Subcutaneous abdominal adipose tissue (tissue), 5 donors: ENCODE data around the gene ITSN1.
"Not testable (repeated sequence)": the region's sequence is repeated elsewhere in the genome, so short reads cannot be mapped to it uniquely, and the experiment has no call there.

ENCODE experiments used
- H3K27ac ChIP-seq: one replicate; pipeline ENCODE4 v1.7.0; 2013; ENCODE audit warnings: low read depth, mild to moderate bottlenecking, inconsistent platforms, low read length, moderate library complexity
- H3K27me3 ChIP-seq, 5 donors: one replicate each; pipeline ENCODE4 v1.7.0; 2013; ENCODE audit warnings: low read length in 5 of 5, inconsistent platforms in 1 of 5; ENCODE audit not compliant: control insufficient read depth in 5 of 5, insufficient read depth in 4 of 5
- H3K36me3 ChIP-seq, 5 donors: one replicate each; pipeline ENCODE4 v1.7.0; 2013; ENCODE audit warnings: low read length in 5 of 5; ENCODE audit not compliant: control insufficient read depth in 5 of 5, insufficient read depth in 5 of 5
- H3K4me1 ChIP-seq, 5 donors: one replicate each; pipeline ENCODE4 v1.7.0; 2013; ENCODE audit warnings: low read length in 5 of 5, mild to moderate bottlenecking in 3 of 5, moderate library complexity in 1 of 5; ENCODE audit not compliant: control insufficient read depth in 5 of 5, insufficient read depth in 5 of 5
- H3K4me3 ChIP-seq, 5 donors: one replicate each; pipeline ENCODE4 v1.7.0; 2013; ENCODE audit warnings: low read length in 5 of 5, low read depth in 1 of 5
- H3K9ac ChIP-seq, 5 donors: one replicate each; pipeline ENCODE4 v1.7.0; 2013; ENCODE audit warnings: low read length in 5 of 5, mild to moderate bottlenecking in 4 of 5, moderate library complexity in 3 of 5
- H3K9me3 ChIP-seq, 5 donors: one replicate each; pipeline ENCODE4 v1.7.0; 2013; ENCODE audit warnings: low read length in 5 of 5; ENCODE audit not compliant: control insufficient read depth in 5 of 5
- donor health status: healthy.
- donor health status: healthy.
- donor health status: healthy.
- donor health status: healthy.
- donor health status: healthy.

Gene ITSN1

GRCh38 chr21:33708874-33709273 is 66.6 kb downstream of the ITSN1 start:
- Histone ChIP-seq H3K27ac (no peak overlapping the region), H3K9me3 (peaks cover 0 to 2% (median 0%) of the 10 kb centered on the region in 5 donors), H3K27me3 (no peaks in the 10 kb centered on the region), H3K36me3 (peaks cover 0 to 8% (median 3%) of the 10 kb centered on the region in 5 donors), H3K9ac (no peak overlapping the region), H3K4me3 (no peak overlapping the region), H3K4me1 (peaks cover 0 to 14% (median 9%) of the 10 kb centered on the region in 5 donors)

GRCh38 chr21:33712022-33712803 is 69.9 kb downstream of the ITSN1 start:
- Histone ChIP-seq H3K36me3 (peaks cover 0 to 8% (median 3%) of the 10 kb centered on the region in 5 donors), H3K4me1 (peaks cover 0 to 13% (median 7%) of the 10 kb centered on the region in 5 donors), H3K27me3 (no peaks in the 10 kb centered on the region), H3K27ac (no peak overlapping the region), H3K9ac (no peak overlapping the region), H3K4me3 (no peak overlapping the region), H3K9me3 (peaks cover 0 to 2% (median 0%) of the 10 kb centered on the region in 5 donors)

- Histone ChIP-seq H3K27ac (no peak overlapping the region), H3K9ac (no peak overlapping the region), H3K4me1 (peaks cover 0 to 3% (median 2%) of the 10 kb centered on the region in 5 donors)
Measured at GRCh38 chr21:33721081-33721480, 78.8 kb downstream of the ITSN1 start.

GRCh38 chr21:33729139-33729538 is 86.8 kb downstream of the ITSN1 start:
- not testable (repeated sequence) for H3K9me3 ChIP-seq, H3K27me3 ChIP-seq, H3K9ac ChIP-seq, H3K27ac ChIP-seq, H3K4me3 ChIP-seq
- H3K4me1 ChIP-seq: peaks cover 0 to 14% (median 5%) of the 10 kb centered on the region in 5 donors
- peaks cover 5 to 28% (median 13%) of the 10 kb centered on the region in 5 donors for H3K36me3 ChIP-seq

More at GRCh38 chr21:33721081-33721480, 78.8 kb downstream of the ITSN1 start:
- H3K36me3 ChIP-seq: peaks cover 21 to 39% (median 36%) of the 10 kb centered on the region in 5 donors
- H3K9me3 ChIP-seq: no peaks in the 10 kb centered on the region
- H3K27me3 ChIP-seq: no peaks in the 10 kb centered on the region
- H3K4me3 ChIP-seq: no peak overlapping the region

GRCh38 chr21:33729641-33730040 is 87.3 kb downstream of the ITSN1 start:
- H3K36me3 ChIP-seq: peaks cover under 1 to 23% (median 10%) of the 10 kb centered on the region in 5 donors
- no peaks in the 10 kb centered on the region for H3K9me3 ChIP-seq
- no peaks in the 10 kb centered on the region for H3K27me3 ChIP-seq
- H3K4me1 ChIP-seq: peaks cover 0 to 14% (median 5%) of the 10 kb centered on the region in 5 donors
- H3K9ac ChIP-seq: no peak overlapping the region
- no peak overlapping the region for H3K4me3 ChIP-seq
- no peak overlapping the region for H3K27ac ChIP-seq

GRCh38 chr21:33731447-33731846 is 89.1 kb downstream of the ITSN1 start:
- H3K4me3 ChIP-seq: no peak overlapping the region
- H3K36me3 ChIP-seq: peaks cover 6 to 32% (median 15%) of the 10 kb centered on the region in 5 donors
- H3K9ac ChIP-seq: no peak overlapping the region
- H3K27me3 ChIP-seq: no peaks in the 10 kb centered on the region
- peak overlapping the region; percentile 31 for H3K27ac ChIP-seq
- H3K4me1 ChIP-seq: peaks cover 0 to 14% (median 7%) of the 10 kb centered on the region in 5 donors
- no peaks in the 10 kb centered on the region for H3K9me3 ChIP-seq

- H3K4me1 ChIP-seq: peaks cover 0 to 18% (median 13%) of the 10 kb centered on the region in 5 donors
- H3K4me3 ChIP-seq: no peak overlapping the region
- no peaks in the 10 kb centered on the region for H3K27me3 ChIP-seq
- peaks cover 6 to 32% (median 20%) of the 10 kb centered on the region in 5 donors for H3K36me3 ChIP-seq
- peak overlapping the region; percentile 31 for H3K27ac ChIP-seq
- no peak overlapping the region for H3K9ac ChIP-seq
- H3K9me3 ChIP-seq: no peaks in the 10 kb centered on the region
Measured at GRCh38 chr21:33732038-33732437, 89.7 kb downstream of the ITSN1 start.

GRCh38 chr21:33733601-33734000 is 91.3 kb downstream of the ITSN1 start:
- peaks cover 0 to 9% (median 7%) of the 10 kb centered on the region in 5 donors for H3K4me1 ChIP-seq
- H3K36me3 ChIP-seq: peaks cover 6 to 26% (median 23%) of the 10 kb centered on the region in 5 donors
- H3K27ac ChIP-seq: peak overlapping the region; percentile 15
- H3K4me3 ChIP-seq: no peak overlapping the region
- no peaks in the 10 kb centered on the region for H3K9me3 ChIP-seq
- no peaks in the 10 kb centered on the region for H3K27me3 ChIP-seq
- no peak overlapping the region for H3K9ac ChIP-seq

- Histone ChIP-seq H3K27me3 (no peaks in the 10 kb centered on the region), H3K4me1 (peaks cover 0 to 9% (median 7%) of the 10 kb centered on the region in 5 donors), H3K27ac (peak overlapping the region; percentile 15), H3K9ac (no peak overlapping the region), H3K4me3 (no peak overlapping the region), H3K36me3 (peaks cover 6 to 32% (median 27%) of the 10 kb centered on the region in 5 donors), H3K9me3 (no peaks in the 10 kb centered on the region)
Measured at GRCh38 chr21:33734291-33734690, 92.0 kb downstream of the ITSN1 start.

- peaks cover 0 to 9% (median 7%) of the 10 kb centered on the region in 5 donors for H3K4me1 ChIP-seq
- no peak overlapping the region for H3K27ac ChIP-seq
- peaks cover 6 to 35% (median 27%) of the 10 kb centered on the region in 5 donors for H3K36me3 ChIP-seq
- H3K9ac ChIP-seq: no peak overlapping the region
- no peak overlapping the region for H3K4me3 ChIP-seq
- H3K27me3 ChIP-seq: no peaks in the 10 kb centered on the region
- no peaks in the 10 kb centered on the region for H3K9me3 ChIP-seq
Measured at GRCh38 chr21:33734818-33735217, 92.5 kb downstream of the ITSN1 start.
